Measurements from ENCODE around the gene ZFP36L1.

The ZFP36L1 gene

DNA sequence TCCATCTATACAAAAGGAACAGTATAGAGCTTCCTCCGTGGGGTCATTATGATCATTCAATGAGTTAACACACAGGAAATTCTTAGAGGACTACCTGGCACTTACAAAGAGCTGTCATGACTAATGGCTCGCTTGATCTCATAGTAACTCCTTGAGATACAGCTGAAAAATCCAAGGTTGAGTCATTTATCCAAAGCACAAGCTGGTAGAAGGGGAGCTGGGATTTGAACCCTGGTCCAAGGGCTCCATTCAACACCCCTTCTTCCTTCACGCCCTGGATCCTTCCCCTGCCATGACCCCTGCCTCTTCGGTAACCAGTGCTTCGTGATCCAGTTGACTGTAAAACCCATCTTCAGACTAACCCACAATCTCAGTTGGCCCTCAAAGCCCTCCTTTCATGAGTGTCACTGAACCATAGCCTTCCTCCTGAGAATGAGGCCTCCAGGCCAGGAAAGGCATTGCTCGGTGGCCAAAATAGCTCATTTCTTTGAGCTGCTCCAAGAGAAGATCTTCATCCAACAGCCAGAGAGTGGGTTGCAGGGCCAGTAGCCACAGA is 7.8 kb downstream of the ZFP36L1 start:
- no peak for DNase-seq (ENCODE audit: low read depth in 2 of 2, low spot score in 1 of 2)

GRCh38 chr14:68784226-68784910 is 8.5 kb downstream of the ZFP36L1 start:
- no peak for DNase-seq (ENCODE audit: low read depth in 2 of 2, low spot score in 1 of 2)

DNA sequence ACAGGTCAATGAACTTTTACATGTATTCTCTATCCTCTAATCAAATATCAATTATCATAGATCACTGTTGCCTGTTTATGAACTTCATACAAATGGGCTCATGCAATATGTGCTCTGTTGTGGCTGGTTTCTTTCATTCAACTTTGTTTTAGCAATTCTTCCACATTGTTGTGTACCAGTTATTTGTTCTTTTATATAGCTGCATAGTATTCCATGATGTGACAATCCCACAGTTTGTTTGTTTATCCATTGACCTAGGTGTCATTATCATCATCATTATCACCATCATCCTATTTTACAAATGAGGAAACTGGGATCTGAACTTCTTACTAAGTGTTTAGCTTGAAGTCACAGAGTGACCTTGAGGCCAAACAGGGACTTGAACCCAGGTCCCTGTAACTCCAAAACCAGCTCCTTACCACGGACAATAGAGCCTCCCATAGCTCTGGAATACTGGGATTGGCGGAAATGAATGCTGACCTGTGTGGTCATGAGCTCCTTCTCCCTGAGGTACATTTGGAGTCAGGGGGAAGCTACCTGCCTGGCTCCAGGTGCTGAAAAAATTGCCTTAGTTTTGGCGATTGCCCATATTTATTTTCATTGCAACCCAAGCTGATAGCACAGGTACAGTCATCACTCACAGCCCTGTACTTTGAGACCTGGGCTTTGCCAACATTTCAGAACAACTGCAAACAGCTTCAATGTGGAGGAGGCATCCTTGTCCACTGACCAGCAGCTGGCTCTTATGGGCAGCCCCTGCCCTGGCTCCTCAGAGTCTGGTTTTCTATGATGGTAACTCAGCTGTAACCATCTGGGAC is 9.2 kb downstream of the ZFP36L1 start:
- no peak for DNase-seq (ENCODE audit: low read depth in 2 of 2, low spot score in 1 of 2)

GRCh38 chr14:68782091-68782981 is 10.5 kb downstream of the ZFP36L1 start:
- DNase-seq (ENCODE audit: low read depth in 2 of 2, low spot score in 1 of 2): no peak

DNA sequence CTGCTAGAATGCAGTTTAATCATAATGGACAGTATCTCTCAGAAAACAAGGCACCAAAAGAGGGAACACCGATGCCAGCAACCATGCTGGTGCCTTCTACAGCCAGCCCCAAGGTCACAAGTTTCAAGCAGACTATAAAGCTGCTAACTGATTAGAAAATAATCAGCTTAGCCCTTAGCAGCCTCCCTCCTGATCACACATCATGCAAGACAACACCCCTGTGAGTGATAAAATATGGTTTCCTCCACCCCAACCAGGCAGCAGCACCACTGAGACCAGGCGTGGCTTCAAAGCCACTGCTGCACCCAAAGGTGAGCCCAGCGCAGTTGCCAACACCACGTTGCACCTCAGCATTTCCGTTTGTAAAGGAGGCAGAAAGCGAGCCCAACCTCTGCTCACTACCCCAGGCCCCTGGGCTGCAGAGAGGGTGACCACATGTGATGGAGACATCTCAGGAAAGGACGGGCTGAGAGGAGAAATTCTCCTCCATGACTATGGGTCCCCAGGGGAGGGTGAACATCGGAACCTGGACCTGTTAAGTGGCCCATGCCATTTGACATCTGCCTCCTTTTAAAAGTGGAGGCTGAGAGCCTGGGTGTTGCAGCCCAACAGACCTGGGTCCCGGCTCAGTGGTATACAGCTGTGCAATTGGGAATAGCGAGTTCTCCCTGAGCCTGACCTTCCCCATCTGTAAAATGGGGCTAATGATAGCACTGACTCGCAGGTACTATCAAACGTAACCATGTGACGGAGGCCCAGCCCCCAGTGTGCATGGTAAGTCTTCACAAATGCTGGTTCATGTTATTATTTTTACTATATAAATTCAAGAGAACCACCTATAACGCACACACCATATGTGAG is 11.5 kb downstream of the ZFP36L1 start:
- no peak for DNase-seq (ENCODE audit: low read depth in 2 of 2, low spot score in 1 of 2)

- DNase-seq (ENCODE audit: low read depth in 2 of 2, low spot score in 1 of 2): no peak
Observed at GRCh38 chr14:68780358-68781160, 12.3 kb downstream of the ZFP36L1 start.

- no peak for DNase-seq (ENCODE audit: low read depth in 2 of 2, low spot score in 1 of 2)
Observed at GRCh38 chr14:68779761-68780323, 13.0 kb downstream of the ZFP36L1 start.

GRCh38 chr14:68777644-68778043 is 15.2 kb downstream of the ZFP36L1 start:
- no peak for DNase-seq (ENCODE audit: low read depth in 2 of 2, low spot score in 1 of 2)

GRCh38 chr14:68775614-68776126 is 17.2 kb downstream of the ZFP36L1 start:
- no peak for DNase-seq (ENCODE audit: low read depth in 2 of 2, low spot score in 1 of 2)

GRCh38 chr14:68774771-68775613 is 17.9 kb downstream of the ZFP36L1 start:
- no peak for DNase-seq (ENCODE audit: low read depth in 2 of 2, low spot score in 1 of 2)

GRCh38 chr14:68772761-68773381 is 20.0 kb downstream of the ZFP36L1 start:
- DNase-seq (ENCODE audit: low read depth in 2 of 2, low spot score in 1 of 2): no peak

- no peak for DNase-seq (ENCODE audit: low read depth in 2 of 2, low spot score in 1 of 2)
Observed at GRCh38 chr14:68771631-68772030, 21.2 kb downstream of the ZFP36L1 start.

GRCh38 chr14:68770553-68771286 is 22.1 kb downstream of the ZFP36L1 start:
- no peak for DNase-seq (ENCODE audit: low read depth in 2 of 2, low spot score in 1 of 2)

DNA sequence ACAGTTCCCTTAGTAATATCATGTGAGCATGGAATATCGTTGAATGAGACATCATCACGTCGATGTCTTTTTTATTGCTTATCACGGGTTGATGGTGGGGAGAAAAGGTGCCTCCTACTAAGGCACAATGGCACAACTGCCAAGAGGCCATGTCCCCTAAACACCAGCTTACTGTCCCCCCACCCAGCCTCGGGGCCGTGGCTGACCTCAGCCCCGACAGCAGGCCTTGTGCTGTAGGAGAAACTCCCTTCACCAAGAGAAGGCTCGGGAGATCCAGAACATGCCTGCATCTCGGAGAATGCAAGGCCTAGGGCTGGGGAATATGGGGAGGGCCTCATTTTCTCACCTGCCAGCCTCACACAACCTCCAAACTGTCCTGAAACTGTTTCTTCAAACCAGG is 22.8 kb downstream of the ZFP36L1 start:
- DNase-seq (ENCODE audit: low read depth in 2 of 2, low spot score in 1 of 2): no peak

DNA sequence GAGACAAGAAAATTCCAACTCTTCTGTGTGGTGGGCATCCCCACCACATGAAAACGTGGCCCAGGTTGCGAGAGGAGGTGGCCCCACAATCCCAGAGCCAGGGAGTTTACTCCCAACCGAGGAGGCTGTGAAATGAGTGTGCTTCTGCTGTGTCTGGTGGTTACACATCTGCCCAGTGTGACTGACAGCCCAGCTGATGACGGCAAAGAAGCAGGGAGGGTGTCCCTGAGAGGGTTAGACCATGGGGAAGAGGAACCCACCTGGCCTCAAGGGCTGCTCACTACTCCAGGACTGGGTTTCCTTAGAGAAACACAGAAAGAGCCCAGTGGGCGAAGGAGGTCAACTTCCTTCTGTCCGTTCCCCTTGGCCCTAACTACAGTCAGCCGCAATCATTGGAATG is 24.6 kb downstream of the ZFP36L1 start:
- no peak for DNase-seq (ENCODE audit: low read depth in 2 of 2, low spot score in 1 of 2)

GRCh38 chr14:68767248-68767645 is 25.6 kb downstream of the ZFP36L1 start:
- DNase-seq (ENCODE audit: low read depth in 2 of 2, low spot score in 1 of 2): no peak

Data from stimulated activated CD8-positive, alpha-beta memory T cell treated with anti-CD3 and anti-CD28 coated beads, Interleukin-4, amount 100 ng/mL, for 4 hours (primary cell).